H1 (cell line): ENCODE data around the gene ANKRD65. TPM values are rescaled to one million over a fixed set of nuclear protein-coding genes. Genes with fewer than 3 reads are reported as not detected.
"Not testable (repeated sequence)": the region's sequence is repeated elsewhere in the genome, so short reads cannot be mapped to it uniquely, and the experiment has no call there.

Experiments used
- CTCF ChIA-PET: fragments of 300-600 bp; sonication (Branson Sonifier 250); formaldehyde crosslinking; loops from one replicate; lab custom pipeline; 2021; ENCODE audit not compliant: partially characterized antibody; lab: Charles Lee
- POLR2A ChIA-PET: fragments of 300-600 bp; sonication (Branson Sonifier 250); formaldehyde crosslinking; loops from one replicate; lab custom pipeline; 2021; ENCODE audit warnings: inconsistent platforms; ENCODE audit not compliant: partially characterized antibody; lab: Charles Lee
- DNase-seq, 2 experiments: peaks; one replicate each; pipeline versions ENCODE4 v3.0.0 to v3.0.0-alpha.2; 2010 to 2022; ENCODE audit warnings: low spot score in 2 of 2, low read depth in 1 of 2, mixed read lengths in 1 of 2
- FAIRE-seq: peaks from 2 replicates; lab custom pipeline; 2011; peaks lifted over from hg19 to GRCh38; lab: Jason Lieb, UNC
- H2AFZ ChIP-seq: 2 replicates; pipeline ENCODE4 v1.8.1; 2012; ENCODE audit warnings: low read length, inconsistent platforms
- H2AK5ac ChIP-seq: 2 replicates; pipeline ENCODE4 v1.6.1; 2013; ENCODE audit warnings: low read depth, low read length
- H2BK120ac ChIP-seq: replicated peaks from 2 replicates; pipeline ENCODE3; 2013; ENCODE audit warnings: low read depth, low read length, inconsistent platforms
- H2BK12ac ChIP-seq: 2 replicates; pipeline ENCODE4 v1.6.1; 2013; ENCODE audit warnings: low read depth, low read length
- H2BK15ac ChIP-seq: 2 replicates; pipeline ENCODE4 v1.6.1; 2013; ENCODE audit warnings: low read length
- H2BK20ac ChIP-seq: 2 replicates; pipeline ENCODE4 v1.6.1; 2013; ENCODE audit warnings: low read length
- H2BK5ac ChIP-seq: 2 replicates; pipeline ENCODE4 v1.6.1; 2013; ENCODE audit warnings: low read depth, low read length
- H3K14ac ChIP-seq: 2 replicates; pipeline ENCODE4 v1.6.1; 2013; ENCODE audit warnings: inconsistent platforms; ENCODE audit not compliant: insufficient read length
- H3K18ac ChIP-seq: 2 replicates; pipeline ENCODE4 v1.6.1; 2013; ENCODE audit warnings: low read length; ENCODE audit errors: extremely low read depth
- H3K23ac ChIP-seq: 2 replicates; pipeline ENCODE4 v1.6.1; 2013; ENCODE audit warnings: inconsistent platforms; ENCODE audit not compliant: insufficient read length
- H3K23me2 ChIP-seq: 2 replicates; pipeline ENCODE4 v1.6.1; 2013; ENCODE audit warnings: low read depth, low read length
- H3K27ac ChIP-seq: 2 replicates; pipeline ENCODE4 v1.6.1; 2011; ENCODE audit warnings: low read depth, low read length, inconsistent platforms
- H3K27me3 ChIP-seq, 4 experiments: replicated peaks in 1 of 4; 1 replicate in 1 of 4; 2 replicates in 3 of 4; pipeline versions ENCODE4 v1.6.1 to v1.8.1; 2011 to 2013; ENCODE audit warnings: low read length in 3 of 4, mild to moderate bottlenecking in 3 of 4, inconsistent platforms in 2 of 4, mixed read lengths in 2 of 4, moderate library complexity in 1 of 4; ENCODE audit not compliant: control insufficient read depth in 3 of 4, insufficient read depth in 3 of 4; ENCODE audit errors: extremely low read depth in 1 of 4
- H3K36me3 ChIP-seq, 4 experiments: 2 replicates each; pipeline versions ENCODE4 v1.6.1 to v1.8.1; 2011 to 2013; ENCODE audit warnings: mild to moderate bottlenecking in 4 of 4, low read length in 3 of 4, moderate library complexity in 2 of 4, control low read depth in 1 of 4, inconsistent platforms in 1 of 4; ENCODE audit not compliant: insufficient read depth in 4 of 4, control insufficient read depth in 2 of 4
- H3K4ac ChIP-seq: replicated peaks from 2 replicates; pipeline ENCODE3; 2013; ENCODE audit warnings: low read length, low read depth, mixed read lengths, inconsistent platforms; ENCODE audit not compliant: insufficient read length
- H3K4me1 ChIP-seq, 4 experiments: replicated peaks in 1 of 4; 1 replicate in 1 of 4; 2 replicates in 3 of 4; pipeline versions ENCODE4 v1.6.1 to v1.8.1; 2011 to 2013; ENCODE audit warnings: low read length in 3 of 4, inconsistent platforms in 2 of 4, mixed read lengths in 1 of 4; ENCODE audit not compliant: insufficient read depth in 4 of 4, control insufficient read depth in 3 of 4
- H3K4me2 ChIP-seq, 2 experiments: 2 replicates each; pipeline versions ENCODE4 v1.6.1 to v1.8.1; 2011 to 2013; ENCODE audit warnings: low read depth in 2 of 2, low read length in 2 of 2, control low read depth in 1 of 2, inconsistent platforms in 1 of 2, mild to moderate bottlenecking in 1 of 2; ENCODE audit not compliant: insufficient read depth in 1 of 2
- H3K4me3 ChIP-seq, 4 experiments: fragments of 200-600, 300-600 bp in 1 of 4; sonication (generic), shearing (Covaris generic), sonication (Bioruptor Twin) in 1 of 4; 2 replicates each; pipeline versions ENCODE4 v1.5.1 to v1.8.1; 2011 to 2016; ENCODE audit warnings: low read length in 4 of 4, low read depth in 3 of 4, control low read depth in 2 of 4, inconsistent platforms in 2 of 4, mild to moderate bottlenecking in 2 of 4, mixed read lengths in 1 of 4, moderate library complexity in 1 of 4; ENCODE audit not compliant: insufficient read depth in 2 of 4; ENCODE audit errors: extremely low read depth in 1 of 4
- H3K56ac ChIP-seq: replicated peaks from 2 replicates; pipeline ENCODE3; 2013; ENCODE audit warnings: low read depth, mild to moderate bottlenecking, mixed read lengths, low read length, inconsistent platforms; ENCODE audit not compliant: insufficient read length
- H3K79me1 ChIP-seq: 2 replicates; pipeline ENCODE4 v1.6.1; 2013; ENCODE audit warnings: low read depth, low read length, control low read depth
- H3K79me2 ChIP-seq, 2 experiments: 2 replicates each; pipeline versions ENCODE4 v1.6.1 to v1.8.1; 2012 to 2013; ENCODE audit warnings: low read length in 2 of 2, mild to moderate bottlenecking in 2 of 2, inconsistent platforms in 1 of 2; ENCODE audit not compliant: insufficient read depth in 2 of 2, control insufficient read depth in 1 of 2
- H3K9ac ChIP-seq, 4 experiments: replicated peaks in 1 of 4; 1 replicate in 1 of 4; 2 replicates in 3 of 4; pipeline versions ENCODE4 v1.6.1 to v1.8.1; 2011 to 2013; ENCODE audit warnings: low read depth in 3 of 4, low read length in 3 of 4, control low read depth in 2 of 4, mild to moderate bottlenecking in 2 of 4, moderate library complexity in 2 of 4, inconsistent platforms in 1 of 4; ENCODE audit errors: extremely low read depth in 1 of 4
- H3K9me3 ChIP-seq, 2 experiments: 2 replicates each; pipeline versions ENCODE4 v1.6.1 to v1.8.1; 2012 to 2013; ENCODE audit warnings: mild to moderate bottlenecking in 2 of 2, moderate library complexity in 2 of 2, control low read depth in 1 of 2, inconsistent platforms in 1 of 2, low read depth in 1 of 2, low read length in 1 of 2, mixed read lengths in 1 of 2; ENCODE audit not compliant: insufficient read depth in 2 of 2
- H4K20me1 ChIP-seq, 2 experiments: replicated peaks in 1 of 2; 2 replicates each; pipeline versions ENCODE3 to v1.8.1; 2011 to 2013; ENCODE audit warnings: inconsistent platforms in 2 of 2, low read length in 2 of 2, mild to moderate bottlenecking in 1 of 2; ENCODE audit not compliant: insufficient read depth in 2 of 2, control insufficient read depth in 1 of 2
- H4K5ac ChIP-seq: 2 replicates; pipeline ENCODE4 v1.6.1; 2013; ENCODE audit warnings: low read length, low read depth, mixed read lengths, inconsistent platforms; ENCODE audit not compliant: insufficient read length
- H4K8ac ChIP-seq: 2 replicates; pipeline ENCODE4 v1.8.0; 2013; ENCODE audit warnings: mild to moderate bottlenecking, moderate library complexity, low read length, inconsistent platforms; ENCODE audit not compliant: insufficient read depth; ENCODE audit errors: extremely low read depth
- H4K91ac ChIP-seq: replicated peaks from 2 replicates; pipeline ENCODE3; 2013; ENCODE audit warnings: low read length, mixed read lengths, inconsistent platforms; ENCODE audit not compliant: insufficient read length
- WGBS, 2 experiments: shearing (Covaris generic) in 1 of 2; methylation state at CpG; one replicate each; pipeline versions ENCODE4 v1.1.6 to v1.1.7; 2013 to 2015; ENCODE audit warnings: low lambda C conversion rate in 2 of 2, mixed read lengths in 2 of 2, inconsistent platforms in 1 of 2, low coverage in 1 of 2, missing lambda C conversion rate in 1 of 2; ENCODE audit not compliant: insufficient replicate concordance in 2 of 2, insufficient coverage in 1 of 2, insufficient read length in 1 of 2; ENCODE audit errors: extremely low coverage in 1 of 2, missing lambda C conversion rate in 1 of 2; 5-methylcytosine and 5-hydroxymethylcytosine counted together
- polyA plus RNA-seq, 7 experiments: library from polyadenylated mRNA; depleted of rRNA in 3 of 7; stranded (reverse) in 5 of 7; unstranded in 2 of 7; fragments of >200 nt in 5 of 7; fragments of 200-250 nt in 2 of 7; gene quantifications; 1 replicate in 5 of 7; 2 replicates in 1 of 7; 4 replicates in 1 of 7; pipeline versions ENCODE4 v1.2.1 to v1.2.3, GENCODE V29; 2011 to 2013; ENCODE audit warnings: missing spikeins in 2 of 7, mixed read lengths in 2 of 7
- total RNA-seq: library from RNA; stranded (reverse); fragmentation: NEBNext Ultra II Directional; extraction: Animal tissue kit (Norgen Biotek cat#: 25700); gene quantifications from 2 replicates; pipeline ENCODE4 v1.2.1, GENCODE V29; 2021

Gene ANKRD65
- total and polyA plus RNA-seq, 2 of the 8 experiments (the other 6 are each of a cell fraction or from before 2014, with no cell fraction given), result 1.8 to 2.0 TPM

- H3K18ac ChIP-seq, H3K79me2 ChIP-seq, H2BK20ac ChIP-seq, H3K14ac ChIP-seq, H3K23me2 ChIP-seq, H4K20me1 ChIP-seq, H2BK120ac ChIP-seq, H3K9me3 ChIP-seq, H2AFZ ChIP-seq, H2BK12ac ChIP-seq, H4K91ac ChIP-seq, H3K79me1 ChIP-seq, H3K4me2 ChIP-seq, H3K4me1 ChIP-seq, H3K27ac ChIP-seq, H3K56ac ChIP-seq, H3K9ac ChIP-seq, H2BK5ac ChIP-seq, DNase-seq, FAIRE-seq, H3K4ac ChIP-seq, CTCF ChIA-PET, H2BK15ac ChIP-seq, H3K4me3 ChIP-seq, H4K5ac ChIP-seq, H2AK5ac ChIP-seq, H3K27me3 ChIP-seq, H4K8ac ChIP-seq, H3K36me3 ChIP-seq, H3K23ac ChIP-seq: not testable (repeated sequence)
- POLR2A ChIA-PET, result interaction anchor here (1.8 kb wide), 1 partner anchor 10 kb away, joined by 5 read pairs; no protein-coding TSS in a partner anchor
- 96% methylated on average over 12 of the region's 19 CpGs; no CpG with 5 or more reads in 1 of the 2 experiments for WGBS, 2 experiments
These were observed 25.6 kb upstream of the ANKRD65 start for GRCh38 chr1:1446631-1447030.
